Measurements from ENCODE around the gene GAN. TPM values are rescaled to one million over a fixed set of nuclear protein-coding genes. Genes with fewer than 3 reads are reported as not detected.

GAN gene
- total RNA-seq, 1 experiment from 2014 or later: 22.5 TPM

DNA sequence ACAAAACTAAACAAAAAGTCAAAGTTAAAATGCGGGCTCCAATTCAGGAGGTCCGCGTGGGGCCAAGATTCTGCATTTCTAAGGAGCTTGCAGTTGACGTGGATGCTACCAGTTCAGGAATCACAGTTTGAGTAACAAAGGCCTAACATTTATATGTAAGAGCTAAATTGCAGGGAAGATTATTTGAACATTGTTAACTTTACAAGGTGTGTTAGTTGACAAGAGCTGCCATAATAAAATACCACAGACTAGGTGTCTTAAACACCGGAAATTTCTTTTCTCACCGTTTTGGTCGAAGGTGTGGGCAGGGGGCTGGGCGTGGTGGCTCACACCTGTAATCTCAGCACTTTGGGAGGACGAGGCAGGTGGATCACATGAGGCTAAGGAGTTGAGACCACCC, 105.0 kb downstream of the GAN start (continued):
- TF ChIP-seq ZNF274 (IDR thresholded peaks at IDR 0.05; ENCODE audit: low read depth, low read length): no peak
- TF ChIP-seq ZFX (IDR thresholded peaks at IDR 0.05): no peak
- no peak for TF ChIP-seq ATF3 (IDR thresholded peaks at IDR 0.05)
- no peak for TF ChIP-seq CBX3 (IDR thresholded peaks at IDR 0.05; ENCODE audit: low read depth)
- TF ChIP-seq YY1 (IDR thresholded peaks at IDR 0.05; ENCODE audit: extremely low read depth, insufficient replicate concordance, low read depth, low read length): no peak

- no peak overlapping the region for H3K4me2 ChIP-seq (ENCODE audit: low read length)
- BruUV-seq (replicated peaks): no TSS peak
- H3K9me3 ChIP-seq (ENCODE audit: control insufficient read depth in 1 of 2, insufficient read depth in 1 of 2, low read depth in 1 of 2, low read length in 2 of 2): no peaks in the 10 kb centered on the region
- DNase-seq (ENCODE audit: low read depth, low spot score): no peak
- peaks cover 0 to 7% of the 10 kb centered on the region in 2 experiments; a peak in 1 of 4 replicates for H3K4me1 ChIP-seq (ENCODE audit: control insufficient read depth in 1 of 2, insufficient read depth in 2 of 2, low read length in 2 of 2)
- no peaks in the 10 kb centered on the region for H3K9me2 ChIP-seq (ENCODE audit: insufficient read depth)
- ATAC-seq: no peak
- no peak overlapping the region for H2AFZ ChIP-seq (ENCODE audit: low read depth, low read length, poor library complexity, severe bottlenecking)
- intact Hi-C loops (cut with micrococcal nuclease): no loop called here
- RAD21 ChIA-PET (ENCODE audit: low non-redundant PET in 1 of 2, low total read pairs in 2 of 2, uncharacterized antibody in 2 of 2, unreplicated experiment in 2 of 2): no interaction called here
- no peak for TF ChIP-seq TCF7L2 (IDR thresholded peaks at IDR 0.05; ENCODE audit: borderline replicate concordance, extremely low read depth, insufficient read depth, insufficient read length)
- TF ChIP-seq CBX3 (IDR thresholded peaks at IDR 0.05; ENCODE audit: low read depth): no peak
- TF ChIP-seq JUND (IDR thresholded peaks at IDR 0.05): no peak
- TF ChIP-seq RAD21 (IDR thresholded peaks at IDR 0.05; ENCODE audit: low read depth): no peak
- no peak for TF ChIP-seq POLR2AphosphoS5 (IDR thresholded peaks at IDR 0.05; ENCODE audit: low read depth, low read length)
- TF ChIP-seq FOSL1 (IDR thresholded peaks at IDR 0.05; ENCODE audit: low read depth): no peak
- no peaks in the 10 kb centered on the region for H3K36me3 ChIP-seq (ENCODE audit: control insufficient read depth in 1 of 2, insufficient read depth in 2 of 2, low read length in 2 of 2)
- no peak overlapping the region for H3K4me3 ChIP-seq (replicated peaks in 1 of 2; ENCODE audit: low read depth in 1 of 2, low read length in 2 of 2)
- no peaks in the 10 kb centered on the region for H3K27me3 ChIP-seq (ENCODE audit: insufficient read depth, low read length)
- POLR2A ChIA-PET: no interaction called here
- H4K20me1 ChIP-seq (ENCODE audit: insufficient read depth): no peaks in the 10 kb centered on the region
- H3K79me2 ChIP-seq (ENCODE audit: insufficient read depth, low read length): no peaks in the 10 kb centered on the region
- no peak overlapping the region for H3K27ac ChIP-seq (ENCODE audit: low read depth, low read length)
- H3K9ac ChIP-seq (ENCODE audit: low read length): no peak overlapping the region
- CTCF ChIA-PET: interaction anchor here (0.6 to 1.2 kb wide), 2 partner anchors 10 to 15 kb away, joined by 3 to 4 read pairs; no protein-coding TSS in a partner anchor
Observed at GRCh38 chr16:81421126-81421525, 106.4 kb downstream of the GAN start.

All from HCT116 (cell line).